GM11168 (cell line): ENCODE measurements around the gene COL4A2.

Source experiments
- in situ Hi-C: fragments of 300-500 bp; cut with MboI; formaldehyde crosslinking; loops from one replicate; pipeline ENCODE4 v1.12.0; 2022; ENCODE audit warnings: low sequenced_read_pairs; ENCODE audit not compliant: unreplicated experiment

The COL4A2 gene

DNA sequence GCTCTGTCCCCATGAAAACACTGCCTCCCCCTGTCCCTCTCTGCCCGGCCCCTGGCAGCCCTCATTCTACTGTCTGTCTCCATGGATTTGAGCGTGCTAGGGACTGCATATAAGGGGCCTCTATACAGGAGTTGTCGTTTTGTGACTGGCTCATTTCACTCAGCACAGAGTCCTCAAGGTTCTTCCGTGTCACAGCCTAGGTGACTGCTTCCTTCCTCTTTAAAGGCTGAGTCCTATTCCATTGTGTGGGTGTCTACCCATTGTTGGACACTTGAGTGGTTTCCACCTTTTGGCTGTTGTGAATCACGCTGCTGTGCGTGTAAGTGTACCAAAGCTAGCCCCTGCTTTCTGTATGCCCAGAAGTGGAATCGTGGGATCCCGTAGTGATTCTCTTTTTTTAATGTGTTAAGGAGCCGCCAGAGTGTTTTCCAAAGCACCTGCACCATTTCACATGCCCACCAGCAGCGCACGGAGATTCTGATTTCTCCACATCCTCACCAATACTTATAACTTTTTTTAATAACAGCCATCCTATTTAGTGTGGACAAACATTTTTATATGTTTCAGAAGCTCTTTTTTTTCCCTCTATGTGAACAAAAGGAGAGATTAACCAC lies 116.7 kb downstream of the COL4A2 start:
- in situ Hi-C loops: loop anchor here (25.0 kb wide), 1 partner anchor 1461 kb away; no protein-coding TSS in a partner anchor

DNA sequence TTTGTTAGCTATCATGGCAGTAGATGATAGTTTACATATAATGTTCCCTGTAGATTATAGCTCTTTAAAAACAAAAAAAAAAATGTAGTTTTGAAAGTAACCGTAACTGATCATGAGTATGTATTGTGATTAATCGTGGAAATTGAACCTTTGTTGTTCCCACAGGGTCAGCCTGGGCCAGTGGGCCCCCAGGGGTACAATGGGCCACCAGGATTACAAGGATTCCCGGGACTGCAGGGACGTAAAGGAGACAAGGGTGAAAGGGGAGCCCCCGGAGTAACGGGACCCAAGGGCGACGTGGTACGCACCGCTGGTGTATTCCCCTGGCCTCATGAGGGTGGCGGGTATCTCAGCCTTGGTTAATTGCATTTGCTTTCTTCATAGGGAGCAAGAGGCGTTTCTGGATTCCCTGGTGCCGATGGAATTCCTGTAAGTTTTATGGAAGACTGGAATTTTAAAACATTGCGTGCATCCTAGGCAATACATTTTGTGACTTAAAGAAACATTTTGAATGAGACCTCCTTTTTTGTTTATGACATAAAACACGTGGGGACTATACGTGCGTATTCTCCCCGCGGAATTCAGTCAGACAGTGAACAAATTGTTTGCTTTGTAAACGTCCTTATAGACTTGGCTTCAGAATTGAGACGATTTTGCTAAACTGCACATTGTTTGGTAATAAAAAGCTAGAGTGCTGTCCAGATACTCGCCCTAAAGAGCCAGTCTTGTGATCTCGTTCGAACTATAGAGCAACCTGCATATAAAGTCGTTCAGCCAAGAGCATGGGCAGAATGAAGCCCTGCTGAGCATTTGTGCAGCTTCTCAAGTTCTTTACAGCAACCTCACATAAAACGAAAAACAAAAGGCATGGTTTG lies 117.7 kb downstream of the COL4A2 start:
- in situ Hi-C loops: loop anchor here (25.0 kb wide), 1 partner anchor 1463 kb away; no protein-coding TSS in a partner anchor

DNA sequence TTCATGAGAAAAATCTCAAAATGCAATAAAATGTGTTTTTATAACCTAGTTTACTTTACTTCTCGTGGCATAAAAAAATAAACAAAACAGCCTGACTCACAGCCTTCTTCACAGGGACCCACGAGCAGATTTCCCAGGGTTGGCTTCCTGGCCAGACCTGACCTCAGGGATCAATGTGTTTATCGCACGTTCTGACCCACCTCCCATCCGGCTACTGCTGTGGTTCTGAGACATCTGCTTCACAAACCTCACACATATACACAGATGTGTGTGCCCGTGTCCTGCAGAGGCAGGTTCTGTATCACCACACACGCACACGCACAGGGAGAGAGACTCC lies 118.3 kb downstream of the COL4A2 start:
- in situ Hi-C loops: no loop called here

DNA sequence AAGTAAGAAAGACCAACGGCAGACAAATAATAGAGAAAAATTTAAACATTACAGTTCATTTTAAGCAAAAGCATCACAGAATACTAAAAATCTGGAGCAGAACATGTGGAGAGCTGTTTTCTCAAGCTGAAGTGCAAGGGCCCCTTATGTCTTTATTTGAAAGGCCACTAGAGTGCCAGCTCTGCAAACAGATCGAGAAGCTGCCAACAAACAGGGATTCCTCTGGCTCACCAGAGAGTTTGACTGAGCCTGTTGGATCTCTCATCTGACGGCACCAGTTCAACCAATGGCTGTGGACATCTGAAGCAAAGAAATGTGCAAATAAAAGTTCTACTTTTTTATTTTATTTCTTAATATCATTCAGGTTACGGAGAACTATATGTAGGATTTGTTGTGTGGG lies 119.7 kb downstream of the COL4A2 start:
- in situ Hi-C loops: no loop called here

DNA sequence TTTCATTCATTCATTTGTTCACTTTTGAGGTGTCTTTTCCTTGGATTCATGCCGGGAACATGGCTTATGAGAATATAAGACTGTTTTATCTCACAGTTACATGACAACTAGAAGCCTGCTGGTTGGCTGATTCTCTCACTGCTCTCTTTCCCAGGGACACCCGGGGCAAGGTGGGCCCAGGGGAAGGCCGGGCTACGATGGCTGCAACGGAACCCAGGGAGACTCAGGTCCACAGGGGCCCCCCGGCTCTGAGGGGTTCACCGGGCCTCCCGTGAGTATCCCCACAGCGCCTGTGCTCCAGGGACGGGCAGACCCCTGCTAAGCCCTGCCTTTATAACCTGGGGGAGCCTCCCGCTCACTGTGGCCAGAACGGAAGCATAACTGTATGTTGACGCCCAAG lies 121.2 kb downstream of the COL4A2 start:
- in situ Hi-C loops: no loop called here

DNA sequence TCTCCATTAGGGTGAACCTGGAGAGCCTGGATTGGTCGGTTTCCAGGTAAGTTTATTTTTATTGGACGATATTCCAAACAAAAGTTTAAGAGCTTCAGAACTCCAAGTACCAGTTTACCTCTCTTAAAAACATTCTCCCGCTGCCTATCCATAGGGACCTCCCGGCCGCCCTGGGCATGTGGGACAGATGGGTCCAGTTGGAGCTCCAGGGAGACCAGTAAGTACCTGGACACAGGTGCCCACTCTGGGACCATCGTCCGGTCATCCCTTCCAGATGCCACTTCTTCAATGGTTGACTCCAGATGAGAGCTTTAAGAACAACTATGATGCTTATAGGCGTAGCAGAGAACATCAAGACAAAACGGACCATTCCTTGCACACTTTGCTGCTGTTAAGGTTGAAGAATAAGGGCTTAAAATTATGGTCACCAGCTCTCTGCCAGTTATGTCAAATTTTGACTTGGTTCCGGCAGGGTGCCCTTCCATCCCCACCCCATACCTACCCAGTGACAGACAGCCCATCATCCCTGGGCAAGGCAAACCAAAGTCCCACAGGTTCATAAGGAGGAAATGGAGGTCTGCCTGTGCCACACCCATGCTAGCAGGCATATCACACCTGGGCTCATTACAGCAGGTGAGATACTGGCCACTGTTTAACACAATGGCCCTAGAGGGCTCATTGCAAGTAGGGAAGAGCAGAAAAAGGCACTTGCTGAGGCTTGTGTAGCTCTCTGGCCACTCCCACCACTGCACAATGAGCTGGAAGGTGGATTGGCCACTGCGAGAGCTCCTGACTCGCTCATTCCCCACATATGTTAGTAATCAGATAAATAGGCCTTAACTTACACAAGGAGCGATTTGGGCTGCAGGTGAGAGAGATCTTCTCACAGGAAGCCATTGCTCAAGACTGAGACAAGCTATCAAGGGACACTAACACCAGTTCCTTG lies 123.6 kb downstream of the COL4A2 start:
- in situ Hi-C loops: no loop called here

DNA sequence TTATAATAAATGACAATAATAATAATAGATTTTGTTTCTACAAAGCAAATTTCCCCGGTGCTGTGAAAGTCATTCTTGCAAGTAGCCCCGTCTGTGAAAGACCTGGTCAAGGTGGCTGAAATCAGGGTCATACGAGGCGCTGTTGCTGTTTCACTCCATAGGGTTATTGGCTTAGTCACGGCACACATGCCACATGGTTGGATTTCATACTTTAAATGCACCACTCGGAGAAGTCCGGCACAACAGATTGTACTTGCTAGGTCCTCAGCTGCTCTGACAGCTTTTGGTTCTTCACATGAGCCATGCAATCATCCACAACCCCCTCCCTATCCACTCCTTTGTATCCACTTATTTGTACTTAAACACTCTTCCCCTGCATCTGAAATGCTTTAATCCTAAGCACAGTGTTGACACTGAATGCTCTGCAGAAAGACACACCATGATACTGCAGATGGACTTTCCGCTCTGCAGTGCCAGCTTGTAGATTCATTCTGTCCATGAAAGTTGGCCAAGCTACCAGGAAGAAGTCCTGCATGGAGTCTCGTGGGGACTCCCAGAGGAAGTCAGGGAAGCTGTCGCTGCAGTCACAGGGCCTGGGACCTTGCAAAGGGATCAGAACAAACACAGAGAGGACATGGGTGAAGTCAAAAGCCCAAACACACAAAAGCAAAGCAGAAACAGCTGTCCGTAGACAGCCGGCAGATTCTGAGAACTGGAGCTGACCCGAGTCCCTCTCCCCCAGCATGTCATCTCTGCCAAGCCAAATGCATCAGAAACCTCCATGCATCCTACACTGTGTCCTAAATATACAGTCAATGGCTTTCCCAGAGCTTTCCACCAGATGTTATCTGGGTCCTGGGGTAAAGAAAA lies 124.6 kb downstream of the COL4A2 start:
- in situ Hi-C loops: no loop called here

DNA sequence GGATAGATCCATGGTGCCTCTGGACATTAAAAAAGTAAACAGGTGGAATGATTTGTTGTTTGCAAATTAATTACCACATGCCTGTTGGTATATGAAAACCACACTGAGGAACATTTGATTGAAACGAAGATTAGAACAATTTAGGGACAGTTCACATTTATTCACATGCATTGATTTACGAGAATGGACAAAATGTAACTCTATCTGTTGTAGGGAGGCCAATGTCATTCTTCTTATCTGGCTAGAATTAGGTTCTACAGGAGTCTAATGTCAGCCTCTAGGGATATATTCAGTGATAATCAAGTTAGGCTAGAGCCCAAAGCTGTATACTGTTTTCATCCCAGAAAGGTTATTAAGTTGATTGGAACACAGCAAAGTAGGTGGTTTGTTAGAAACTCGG lies 125.4 kb downstream of the COL4A2 start:
- in situ Hi-C loops: no loop called here

DNA sequence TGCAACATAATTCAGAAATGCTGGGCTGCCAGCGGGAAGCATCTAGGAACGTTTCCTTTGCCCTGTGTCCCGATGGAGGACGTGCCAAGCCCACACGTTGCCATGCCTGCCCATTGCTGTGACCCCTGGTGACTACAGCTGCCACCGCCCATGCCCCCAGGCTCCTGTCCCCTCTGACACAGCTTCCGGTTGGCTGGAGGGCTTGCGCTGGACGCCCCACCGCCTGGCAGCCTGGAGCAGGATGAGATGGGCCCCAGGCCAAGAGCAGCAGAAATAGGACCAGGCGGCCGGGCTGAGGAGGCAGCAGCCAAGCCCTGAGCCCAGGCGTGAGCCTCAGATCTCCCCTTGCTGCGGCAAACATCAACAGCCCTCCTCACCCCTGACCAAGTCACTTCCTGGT lies 125.9 kb downstream of the COL4A2 start:
- in situ Hi-C loops: no loop called here

DNA sequence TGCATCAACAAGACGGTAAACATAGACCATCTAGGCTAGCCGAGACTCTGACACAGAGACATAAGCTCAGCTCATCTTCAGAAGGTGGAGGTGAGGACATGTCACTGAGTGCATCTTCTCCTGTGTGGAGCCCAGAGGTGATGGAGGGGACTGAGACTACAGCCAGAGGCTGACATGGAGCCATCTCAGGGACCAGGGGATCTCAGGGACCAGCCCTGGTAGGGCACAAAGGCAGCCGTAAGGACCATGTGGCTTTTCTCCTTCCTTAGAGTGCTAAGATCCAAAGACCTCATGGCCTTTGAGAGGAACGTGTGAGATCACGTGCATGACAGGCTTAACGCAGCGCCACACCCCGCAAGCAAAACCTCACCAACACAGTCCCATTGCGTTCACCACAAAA lies 127.5 kb downstream of the COL4A2 start:
- in situ Hi-C loops: no loop called here

DNA sequence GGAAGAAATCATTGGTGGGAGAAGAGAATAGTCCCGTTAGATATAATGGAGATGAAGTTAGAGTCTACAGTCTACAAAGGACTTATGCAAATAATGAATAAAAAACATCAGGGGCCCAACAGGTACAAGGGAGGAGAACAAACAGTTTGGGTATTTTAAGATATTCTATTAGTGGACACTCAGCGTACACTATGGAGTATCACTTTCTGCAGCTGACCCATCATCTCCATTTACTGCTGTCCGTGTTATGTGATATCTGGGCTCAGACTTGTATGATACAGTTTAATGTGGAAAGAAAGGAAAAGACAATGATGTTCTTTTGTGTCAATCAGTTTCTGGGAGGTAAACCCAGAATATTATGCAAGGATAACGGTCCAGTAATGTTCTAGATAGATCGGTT lies 128.2 kb downstream of the COL4A2 start:
- in situ Hi-C loops: no loop called here

DNA sequence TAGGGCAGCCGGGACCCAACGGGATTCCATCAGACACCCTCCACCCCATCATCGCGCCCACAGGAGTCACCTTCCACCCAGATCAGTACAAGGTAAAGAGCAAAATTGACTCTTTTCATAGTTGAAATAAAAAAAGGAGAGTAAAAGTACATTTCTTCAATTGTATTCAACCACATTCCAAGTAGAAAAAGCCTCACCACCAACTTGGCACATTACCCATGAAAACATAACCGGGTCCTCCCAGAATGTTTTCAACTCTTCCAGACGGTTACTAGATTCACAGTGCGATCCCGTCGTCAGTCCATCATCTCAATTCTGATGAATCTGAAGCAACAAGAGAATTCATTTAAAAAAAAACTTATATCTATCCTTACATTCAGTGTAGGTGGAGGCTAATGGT lies 129.2 kb downstream of the COL4A2 start:
- in situ Hi-C loops: no loop called here

DNA sequence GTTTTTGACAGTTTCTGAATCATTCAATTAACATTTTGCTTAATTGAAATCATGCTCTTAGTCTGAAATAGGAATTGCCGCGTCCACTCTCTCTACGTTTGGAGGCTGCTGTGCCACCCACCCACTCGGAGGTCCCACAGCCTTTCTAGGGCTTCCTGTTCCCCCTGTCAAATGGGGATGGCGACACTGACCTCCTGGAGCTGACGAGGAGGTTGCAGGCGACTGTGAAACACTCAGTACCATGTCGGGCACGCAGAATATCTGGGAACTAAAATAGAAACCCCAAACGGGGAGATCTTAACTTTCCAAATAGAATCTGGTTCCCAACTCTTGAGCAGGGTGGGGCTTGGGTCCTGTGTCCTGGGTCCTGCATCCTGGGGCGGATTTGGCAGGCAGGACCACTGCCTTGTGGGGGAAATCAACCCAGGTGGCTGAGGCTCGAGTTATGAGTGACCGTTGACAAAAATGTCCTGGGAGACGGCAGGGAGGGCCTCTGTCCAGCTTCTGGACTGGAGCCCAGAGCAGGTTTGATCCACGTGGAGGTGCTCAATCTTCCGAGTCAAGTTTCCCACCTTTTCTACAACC lies 129.8 kb downstream of the COL4A2 start:
- in situ Hi-C loops: no loop called here

DNA sequence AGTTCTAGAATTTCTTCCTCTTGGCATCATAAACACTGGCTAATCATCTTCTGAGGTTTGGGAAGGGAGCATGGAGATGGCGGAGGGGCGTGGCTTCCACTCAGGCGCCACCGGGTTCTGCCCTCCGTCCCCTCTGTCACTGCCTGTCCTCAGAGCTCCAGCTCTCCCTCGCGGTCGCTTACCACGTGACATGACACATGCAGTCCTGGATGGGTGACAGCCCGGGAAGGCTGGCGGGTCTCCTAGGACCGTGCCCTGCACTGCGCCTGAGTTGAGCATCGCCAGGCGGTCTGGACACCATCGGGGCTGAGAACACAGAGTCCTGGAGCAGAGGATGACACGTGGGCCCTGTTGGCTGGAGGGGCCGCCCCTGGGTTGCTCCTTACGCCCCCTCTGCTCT lies 131.1 kb downstream of the COL4A2 start:
- in situ Hi-C loops: no loop called here

DNA sequence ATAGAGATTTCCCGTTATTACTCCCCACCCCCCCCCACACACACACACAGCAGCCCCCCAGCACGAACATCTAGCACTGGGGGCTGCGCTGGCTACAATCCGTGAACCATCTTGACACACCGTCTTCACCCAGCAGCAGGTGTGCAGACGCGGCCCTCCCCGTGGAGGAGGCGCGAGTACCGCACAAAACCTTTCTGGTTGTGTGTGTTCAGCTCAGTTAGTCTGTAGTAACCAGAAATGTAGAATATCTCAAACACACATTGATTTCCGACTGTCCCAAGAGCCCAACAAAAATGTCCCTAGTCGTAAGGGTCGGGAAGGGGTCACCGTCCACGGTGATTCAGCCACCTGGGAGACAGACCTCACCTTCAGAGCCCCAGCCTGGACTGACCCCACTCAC lies 131.7 kb downstream of the COL4A2 start:
- in situ Hi-C loops: no loop called here

DNA sequence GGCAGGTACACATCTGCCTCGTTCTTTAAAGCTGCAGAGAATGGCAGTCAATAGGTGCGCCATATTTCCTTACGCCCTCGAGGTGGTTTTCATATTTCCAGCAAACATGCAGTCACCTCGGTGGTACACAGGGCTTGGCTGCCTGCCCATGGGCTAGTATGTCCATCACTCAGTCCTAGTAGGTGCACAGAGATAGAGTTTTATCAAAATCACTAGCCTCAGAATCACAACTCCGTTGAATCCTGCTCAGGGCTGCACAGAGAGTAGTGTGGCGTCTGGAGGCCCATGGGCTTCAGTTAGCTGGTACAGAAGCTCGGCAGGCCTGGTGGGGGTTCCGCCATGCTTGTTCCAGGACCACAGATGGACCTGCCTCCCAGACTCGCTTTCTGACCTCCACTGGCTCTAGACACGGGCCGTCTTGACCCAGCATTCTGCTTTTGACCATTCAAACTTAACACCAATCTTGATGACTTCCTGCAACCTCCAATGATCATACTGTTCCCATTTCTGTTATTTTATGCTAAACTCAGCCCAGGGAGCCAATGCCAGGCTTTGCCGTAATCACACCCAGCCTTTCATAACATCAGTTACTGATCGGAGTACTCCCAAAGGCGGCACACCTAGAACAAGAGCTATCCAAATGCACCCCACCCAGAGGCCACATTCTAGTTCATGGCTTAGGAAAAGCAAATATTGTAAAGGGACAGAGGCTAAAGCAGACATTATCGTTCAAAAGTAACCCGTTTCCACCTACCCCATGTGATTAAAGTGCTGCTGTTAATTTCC lies 134.1 kb downstream of the COL4A2 start:
- in situ Hi-C loops: no loop called here

DNA sequence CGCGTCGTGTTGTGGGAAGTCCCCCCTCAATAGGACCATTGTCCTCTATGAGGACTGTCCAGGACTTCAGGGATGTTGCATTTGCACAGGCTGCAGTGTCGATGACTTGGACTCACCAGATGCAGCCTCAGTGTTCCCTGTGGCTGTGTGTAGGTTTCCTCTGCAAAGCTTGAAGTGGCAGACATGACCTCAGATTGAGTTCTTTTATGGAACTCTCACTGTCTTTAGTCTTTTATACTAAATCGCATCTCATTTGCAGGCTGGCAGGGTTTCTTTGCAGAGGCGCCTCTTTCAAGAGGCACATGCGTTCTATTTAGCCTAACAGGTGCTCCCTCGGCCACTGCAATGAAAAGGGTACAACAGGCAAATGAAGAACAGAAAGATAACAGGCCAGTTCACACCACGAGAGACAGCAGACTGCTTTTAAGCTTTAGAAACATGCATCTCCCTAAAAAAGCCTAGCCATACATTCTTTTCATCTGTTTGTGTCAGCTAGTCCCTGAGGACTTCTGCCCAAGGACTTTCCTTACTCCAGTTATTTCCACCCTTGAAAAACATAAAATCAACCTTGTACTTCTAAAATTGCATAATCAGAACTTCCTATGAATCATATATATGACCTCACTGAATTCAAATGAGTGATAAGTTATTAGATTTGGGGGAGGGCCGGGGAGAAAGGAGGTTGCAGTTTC lies 136.0 kb downstream of the COL4A2 start:
- in situ Hi-C loops: no loop called here

DNA sequence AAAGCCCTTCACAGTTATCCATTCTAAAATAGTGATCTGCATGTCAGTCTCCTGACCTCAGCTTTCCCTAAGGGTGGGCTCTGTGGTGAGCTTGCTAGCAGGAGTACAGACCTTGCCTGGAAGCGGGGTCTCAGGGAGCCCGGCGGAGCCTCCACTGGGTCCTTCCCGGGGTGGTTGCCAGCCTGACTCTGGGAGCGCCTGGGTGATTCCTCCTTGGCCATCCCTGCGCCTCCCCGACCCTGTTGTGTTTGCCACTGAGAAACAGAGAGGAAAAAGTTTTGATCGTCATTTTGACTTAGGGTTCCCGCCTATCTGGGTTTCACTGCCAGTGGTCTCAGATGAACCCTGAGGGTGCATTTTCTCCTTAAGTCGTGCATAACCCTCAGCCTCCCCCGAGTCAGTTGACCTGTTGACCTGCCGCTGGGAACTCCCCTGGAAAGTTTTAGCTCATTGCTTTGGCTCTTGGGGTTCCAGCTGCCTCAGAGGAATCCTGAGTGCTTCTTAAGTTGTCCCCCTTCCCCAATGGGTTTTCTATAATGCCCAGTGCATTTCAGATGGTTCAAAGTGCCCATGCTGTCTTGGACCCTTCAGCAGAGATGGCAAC lies 136.6 kb downstream of the COL4A2 start:
- in situ Hi-C loops: no loop called here
